ENCODE measurements around the gene MRPL37.

DNA sequence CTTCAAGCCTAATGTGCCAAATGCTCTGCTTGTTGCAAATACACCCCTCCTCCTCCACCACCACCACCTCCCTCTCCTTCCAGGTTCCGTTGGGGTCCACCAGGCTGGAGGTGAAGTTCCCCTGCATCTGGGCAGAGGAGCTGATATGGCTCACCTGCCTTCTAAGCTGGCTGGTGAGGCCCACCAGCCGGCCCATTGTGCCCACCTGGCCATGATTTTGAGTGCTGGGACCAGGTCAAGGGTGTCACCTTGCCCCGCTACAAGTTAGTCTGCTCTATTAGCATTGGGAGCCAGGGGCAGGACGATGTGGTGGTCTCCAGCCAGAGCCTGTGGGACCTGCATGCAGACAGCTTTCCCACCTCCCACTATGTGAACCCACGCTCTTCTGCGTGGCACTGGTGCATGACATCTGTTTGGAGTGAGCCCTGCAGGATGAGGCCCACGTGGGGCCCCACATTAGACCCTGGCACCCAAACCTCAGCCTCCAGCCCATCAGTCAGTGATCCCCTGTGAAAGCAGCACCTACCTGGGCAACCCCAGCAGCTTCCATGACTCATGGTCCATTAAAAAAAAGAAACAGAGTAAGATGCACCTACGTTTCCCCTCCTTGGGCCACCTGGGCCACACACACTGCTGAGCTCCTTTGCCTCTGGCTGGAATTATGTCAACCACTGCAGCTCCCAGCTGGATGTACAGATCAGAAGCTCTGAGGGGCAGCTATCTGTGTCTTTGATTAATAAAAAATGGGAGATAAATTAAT is 31.6 kb upstream of the MRPL37 start:
- TF ChIP-seq TARDBP (IDR thresholded peaks at IDR 0.05) (no peak), BHLHE40 (IDR thresholded peaks at IDR 0.05; ENCODE audit: borderline replicate concordance) (no peak), L3MBTL2 (conservative IDR thresholded peaks at IDR 0.05) (no peak), NFRKB (IDR thresholded peaks at IDR 0.05) (no peak), FOXM1 (IDR thresholded peaks at IDR 0.05; ENCODE audit: borderline replicate concordance) (no peak), FOXA1 (IDR thresholded peaks at IDR 0.05) (no peak), SP1 (IDR thresholded peaks at IDR 0.05) (no peak)

All from HEK293T (cell line).